ENCODE measurements around the gene RNF34.

The RNF34 gene

GRCh38 chr12:121390856-121391255 lies 9.1 kb upstream of the RNF34 start:
- no peak for DNase-seq (ENCODE audit: low read depth)

- peak; percentile 69 for DNase-seq (ENCODE audit: low read depth)
Observed at GRCh38 chr12:121391619-121392324, 8.1 kb upstream of the RNF34 start.

GRCh38 chr12:121392325-121392716 lies 7.6 kb upstream of the RNF34 start:
- no peak for DNase-seq (ENCODE audit: low read depth)

- no peak for DNase-seq (ENCODE audit: low read depth)
Observed at GRCh38 chr12:121397521-121397920, 2.4 kb upstream of the RNF34 start.

- no peak for DNase-seq (ENCODE audit: low read depth)
Observed at GRCh38 chr12:121398355-121398754, 1.6 kb upstream of the RNF34 start.

GRCh38 chr12:121400332-121401139 lies 618 bp downstream of the RNF34 start:
- no peak for DNase-seq (ENCODE audit: low read depth)

GRCh38 chr12:121403721-121404120 lies 3.8 kb downstream of the RNF34 start:
- no peak for DNase-seq (ENCODE audit: low read depth)

GRCh38 chr12:121404734-121405133 lies 4.8 kb downstream of the RNF34 start:
- DNase-seq (ENCODE audit: low read depth): no peak

- DNase-seq (ENCODE audit: low read depth): no peak
Observed at GRCh38 chr12:121405211-121405610, 5.3 kb downstream of the RNF34 start.

- no peak for DNase-seq (ENCODE audit: low read depth)
Observed at GRCh38 chr12:121413917-121414316, 14.0 kb downstream of the RNF34 start.

GRCh38 chr12:121417847-121418246 lies 17.9 kb downstream of the RNF34 start:
- DNase-seq (ENCODE audit: low read depth): no peak

GRCh38 chr12:121420109-121420508 lies 20.2 kb downstream of the RNF34 start:
- DNase-seq (ENCODE audit: low read depth): no peak

- no peak for DNase-seq (ENCODE audit: low read depth)
Observed at GRCh38 chr12:121423253-121423652, 23.3 kb downstream of the RNF34 start.

GRCh38 chr12:121423682-121424623 lies 24.0 kb downstream of the RNF34 start:
- DNase-seq (ENCODE audit: low read depth): no peak

- DNase-seq (ENCODE audit: low read depth): no peak
Observed at GRCh38 chr12:121424624-121424975, 24.7 kb downstream of the RNF34 start.

GRCh38 chr12:121427556-121428050 lies 27.7 kb downstream of the RNF34 start:
- no peak for DNase-seq (ENCODE audit: low read depth)

- no peak for DNase-seq (ENCODE audit: low read depth)
Observed at GRCh38 chr12:121428883-121429282, 29.0 kb downstream of the RNF34 start.

- no peak for DNase-seq (ENCODE audit: low read depth)
Observed at GRCh38 chr12:121430833-121431415, 31.0 kb downstream of the RNF34 start.

- DNase-seq (ENCODE audit: low read depth): no peak
Observed at GRCh38 chr12:121432740-121433480, 33.0 kb downstream of the RNF34 start.

GRCh38 chr12:121436706-121437105 lies 36.8 kb downstream of the RNF34 start:
- DNase-seq (ENCODE audit: low read depth): no peak

- DNase-seq (ENCODE audit: low read depth): no peak
Observed at GRCh38 chr12:121438905-121439304, 39.0 kb downstream of the RNF34 start.
